GM18502 (cell line): ENCODE data around the gene GLA.

Source experiments
- ATAC-seq: cut with Tn5 transposase; IDR thresholded peaks from one replicate; pipeline ENCODE4 v1.9.1; 2021; ENCODE audit warnings: mild to moderate bottlenecking; ENCODE audit not compliant: unreplicated experiment, poor library complexity

Gene GLA

DNA sequence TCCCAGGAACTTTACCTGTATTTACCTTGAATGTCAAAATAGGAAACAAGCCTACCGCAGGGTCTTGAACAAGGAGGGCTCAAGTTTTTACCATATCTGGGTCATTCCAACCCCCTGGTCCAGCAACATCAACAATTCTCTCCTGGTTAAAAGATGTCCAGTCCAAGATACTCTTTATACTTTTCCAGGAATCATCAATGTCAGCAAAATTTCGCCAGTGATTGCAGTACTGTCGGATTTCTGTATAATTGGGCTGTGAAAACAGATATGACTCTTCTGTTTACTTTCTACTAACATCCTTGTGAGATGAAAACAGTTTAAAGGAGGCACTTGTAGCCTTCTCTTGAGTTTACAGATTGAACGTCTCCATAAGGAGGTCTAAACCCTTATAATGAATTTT lies 9.0 kb downstream of the GLA start:
- ATAC-seq, result no peak

DNA sequence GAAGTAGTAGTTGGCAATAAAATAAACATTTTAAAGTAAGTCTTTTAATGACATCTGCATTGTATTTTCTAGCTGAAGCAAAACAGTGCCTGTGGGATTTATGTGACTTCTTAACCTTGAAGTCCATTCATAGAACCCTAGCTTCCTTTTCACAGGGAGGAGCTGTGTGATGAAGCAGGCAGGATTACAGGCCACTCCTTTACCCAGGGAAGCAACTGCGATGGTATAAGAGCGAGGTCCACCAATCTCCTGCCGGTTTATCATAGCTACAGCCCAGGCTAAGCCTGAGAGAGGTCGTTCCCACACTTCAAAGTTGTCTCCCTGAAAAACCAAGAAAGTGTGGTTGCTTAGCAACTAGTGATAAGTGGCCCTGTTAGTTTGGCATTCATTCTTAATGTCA lies 9.9 kb downstream of the GLA start:
- no peak for ATAC-seq

DNA sequence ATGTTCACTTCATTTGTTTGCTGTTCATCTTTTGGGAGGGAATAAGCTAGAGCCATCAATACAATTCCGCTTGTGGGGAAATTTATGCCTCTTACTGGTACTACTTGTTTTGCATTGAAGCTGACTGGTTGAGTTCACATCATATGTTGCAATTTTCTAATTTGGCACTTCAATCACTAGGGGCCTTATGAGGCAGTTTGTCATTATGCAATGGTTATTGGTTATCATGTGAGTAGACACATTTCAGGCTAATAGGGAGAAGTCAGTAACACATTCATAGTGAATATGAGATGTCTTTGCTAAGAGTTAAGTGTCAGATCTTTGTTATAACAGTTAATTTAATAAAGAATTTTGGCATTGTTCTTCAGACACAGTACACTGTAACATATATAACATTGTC lies 11.9 kb downstream of the GLA start:
- ATAC-seq, result no peak

DNA sequence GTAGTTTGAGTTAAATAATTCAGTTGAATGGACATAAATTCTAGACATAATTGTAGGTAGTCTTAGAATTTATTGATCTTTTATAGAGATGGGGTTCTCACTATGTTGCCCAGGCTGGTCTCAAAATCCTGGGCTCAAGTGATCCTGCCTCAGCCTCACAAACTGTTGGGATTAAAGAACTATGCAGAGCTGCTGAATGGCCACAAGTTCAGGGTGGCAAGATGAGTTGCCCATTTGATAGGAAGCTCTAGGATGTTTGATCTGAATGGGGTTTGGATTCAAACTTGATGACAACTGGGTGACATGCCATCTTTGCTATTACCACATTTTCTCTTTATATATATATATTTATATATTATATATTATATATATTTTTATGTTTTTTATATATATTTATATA lies 13.4 kb downstream of the GLA start:
- ATAC-seq, result no peak

DNA sequence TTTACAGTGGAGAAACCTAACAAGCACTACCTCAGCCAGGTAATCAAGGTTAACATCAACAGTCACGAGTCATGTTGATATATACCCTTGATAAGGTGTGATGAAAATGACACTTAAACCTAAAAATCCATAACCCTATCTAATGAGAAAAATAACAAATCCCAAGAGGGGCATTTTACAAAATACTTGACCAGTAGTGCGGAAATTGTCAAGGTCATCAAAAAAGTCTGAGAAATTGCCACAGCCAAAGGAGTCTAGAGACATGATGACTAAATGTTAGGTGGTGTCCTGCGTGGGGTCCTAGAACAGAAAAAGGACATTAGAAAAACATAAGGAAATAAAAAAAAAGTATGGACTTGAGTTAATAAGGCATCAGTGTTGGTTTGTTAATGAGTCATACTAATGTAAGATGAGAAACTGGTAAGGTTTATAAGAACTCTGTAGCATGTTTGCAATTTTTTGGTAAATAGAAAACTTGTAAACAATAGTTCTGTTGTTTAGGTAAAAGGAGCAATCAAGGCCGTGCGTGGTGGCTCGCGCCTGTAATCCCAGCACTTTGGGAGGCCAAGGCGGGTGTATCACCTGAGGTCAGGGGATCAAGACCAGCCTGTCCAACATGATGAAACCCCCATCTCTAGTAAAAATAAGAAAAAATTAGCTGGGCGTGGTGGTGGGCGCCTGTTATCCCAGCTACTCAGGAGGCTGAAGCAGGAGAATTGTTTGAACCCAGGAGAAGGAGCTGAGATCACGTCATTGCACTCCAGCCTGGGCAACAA lies 14.0 kb downstream of the GLA start:
- ATAC-seq, result no peak

DNA sequence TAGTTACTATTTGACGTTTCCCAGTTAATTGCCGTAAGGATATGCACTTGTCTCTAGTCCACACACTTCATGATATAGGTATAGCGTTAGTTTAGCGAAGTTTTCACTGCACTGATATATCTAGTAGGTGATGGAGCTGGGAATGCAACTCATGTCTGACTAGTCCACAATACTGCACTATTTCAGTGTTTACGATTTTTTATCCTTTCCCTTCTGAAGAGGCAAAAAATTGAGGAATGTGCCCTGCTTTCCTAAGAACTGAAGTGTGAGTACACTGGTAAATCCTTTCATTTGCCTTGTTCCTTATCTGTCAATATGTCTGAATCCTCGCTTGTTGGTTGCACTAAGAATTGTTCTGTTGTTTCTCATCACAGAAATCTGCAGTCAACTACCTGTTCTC lies 15.9 kb downstream of the GLA start:
- no peak for ATAC-seq

DNA sequence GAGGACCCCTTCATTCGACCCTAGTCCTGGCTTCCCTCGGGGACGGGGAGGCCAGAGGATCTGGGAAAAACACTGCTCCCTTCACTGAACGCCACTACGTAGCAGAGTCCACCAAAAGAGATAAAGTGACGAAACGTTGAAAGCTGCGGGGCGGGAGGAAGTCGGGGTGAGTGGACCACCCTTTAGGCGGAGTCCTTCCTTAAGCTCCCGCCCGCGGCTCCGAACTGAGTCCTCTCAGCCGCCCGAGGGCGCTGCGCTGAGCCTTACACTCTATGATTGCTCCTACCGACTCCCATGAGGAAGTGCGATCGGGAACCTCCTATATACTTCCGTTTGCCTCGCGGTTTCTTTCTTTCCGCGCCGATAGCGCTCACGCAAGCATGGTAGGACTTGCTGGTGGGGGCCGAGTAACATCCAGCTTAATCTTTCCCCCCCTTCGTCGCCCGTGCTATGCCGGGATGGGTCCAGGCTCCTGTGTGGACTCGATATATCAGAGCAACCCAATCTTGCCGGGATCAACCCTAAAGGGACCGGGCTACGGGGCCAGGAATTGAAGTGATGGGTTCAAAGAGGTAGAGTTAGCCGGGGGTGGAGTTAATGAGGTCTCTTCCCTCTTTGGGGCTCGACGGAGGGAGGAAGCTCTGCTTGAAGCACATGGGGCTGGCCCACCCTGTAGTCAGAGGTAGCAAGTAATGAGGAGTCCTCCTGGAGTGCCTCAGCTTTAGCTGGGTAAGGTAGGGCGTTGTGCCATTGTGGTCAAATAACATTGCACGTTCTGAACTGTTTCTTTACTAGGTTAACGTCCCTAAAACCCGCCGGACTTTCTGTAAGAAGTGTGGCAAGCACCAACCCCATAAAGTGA lies 16.8 kb downstream of the GLA start, which contains the start of gene RPL36A:
RPL36A (plus strand) TSS at position 348 of the 862 bp plus-strand sequence; CDS start at position 381, 33 bp downstream.
- peak; percentile 80 for ATAC-seq

DNA sequence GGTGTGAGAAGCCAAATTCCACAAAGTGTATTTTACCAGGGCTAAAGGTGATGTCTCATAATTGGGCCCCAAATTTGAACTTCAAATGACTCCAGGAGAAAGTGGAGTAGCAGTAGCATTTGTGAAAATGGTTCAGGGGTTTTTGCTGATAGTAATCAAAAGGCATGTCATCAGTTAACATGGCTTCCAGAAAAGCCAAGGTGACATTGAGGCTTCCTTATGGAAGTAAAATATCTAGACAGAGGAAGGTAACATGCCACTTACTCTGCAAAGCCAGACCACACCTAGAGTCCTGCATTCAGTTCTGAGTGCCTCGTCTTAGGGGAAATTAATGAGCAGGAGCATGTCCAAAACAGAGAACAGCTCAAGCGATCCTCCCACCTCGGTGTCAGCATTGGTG lies 19.1 kb downstream of the GLA start:
- no peak for ATAC-seq

DNA sequence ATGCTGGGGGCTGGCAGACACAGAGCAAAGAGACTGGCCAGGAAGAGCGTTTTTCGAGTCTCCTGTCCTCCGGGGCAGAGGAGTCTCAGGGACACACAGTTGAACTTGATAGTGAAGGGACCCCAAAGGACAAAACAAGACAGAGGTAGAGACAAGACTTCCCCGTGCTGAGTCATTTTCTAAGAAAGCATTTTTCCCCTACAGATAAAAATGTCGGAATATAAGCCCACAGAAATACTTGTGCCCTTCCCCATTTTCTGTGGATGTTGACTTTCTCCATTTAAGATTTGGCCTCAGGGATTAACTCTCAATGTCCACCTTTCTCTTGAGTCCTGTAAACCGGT lies 21.2 kb downstream of the GLA start:
- no peak for ATAC-seq

DNA sequence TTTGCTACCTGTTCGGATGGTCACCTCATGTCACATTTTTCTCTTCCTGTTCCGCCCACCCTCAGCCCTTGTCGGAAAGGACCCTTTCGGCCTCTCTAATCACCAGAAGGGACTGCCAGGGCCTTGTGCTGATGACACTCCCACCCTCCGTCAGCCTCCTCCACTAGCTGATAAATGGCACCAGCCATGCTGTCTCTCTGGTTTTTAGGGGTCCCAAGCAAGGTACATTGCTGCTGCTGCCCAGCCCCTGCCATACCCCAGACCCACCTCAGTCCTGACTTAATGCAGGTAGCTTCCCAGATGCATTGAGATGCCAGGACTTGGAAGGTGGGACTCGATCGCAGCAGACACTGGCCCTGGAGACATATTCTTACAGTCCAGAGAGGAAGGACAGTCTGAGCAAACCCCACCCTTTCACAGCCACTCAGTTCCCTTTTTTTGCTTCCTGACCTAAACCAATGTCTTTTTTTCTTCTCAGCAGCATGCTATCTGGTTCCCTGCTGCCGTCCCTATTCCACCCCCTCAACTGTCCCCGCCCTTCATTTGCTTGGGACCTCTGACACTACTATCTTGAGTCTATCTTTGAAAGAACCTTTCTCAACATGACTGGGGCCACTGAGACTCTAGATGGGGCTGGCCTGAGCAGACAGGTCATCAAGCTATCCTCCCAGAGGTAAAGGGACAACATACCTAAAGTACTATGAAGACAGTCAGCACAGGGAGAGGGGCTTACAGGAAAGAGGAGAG lies 21.8 kb downstream of the GLA start, which contains the start of gene BTK:
BTK (minus strand) TSS at position 397 of the 747 bp plus-strand sequence. CDS start 10,907 bp downstream, outside the sequence.
- ATAC-seq, result peak; percentile 69

DNA sequence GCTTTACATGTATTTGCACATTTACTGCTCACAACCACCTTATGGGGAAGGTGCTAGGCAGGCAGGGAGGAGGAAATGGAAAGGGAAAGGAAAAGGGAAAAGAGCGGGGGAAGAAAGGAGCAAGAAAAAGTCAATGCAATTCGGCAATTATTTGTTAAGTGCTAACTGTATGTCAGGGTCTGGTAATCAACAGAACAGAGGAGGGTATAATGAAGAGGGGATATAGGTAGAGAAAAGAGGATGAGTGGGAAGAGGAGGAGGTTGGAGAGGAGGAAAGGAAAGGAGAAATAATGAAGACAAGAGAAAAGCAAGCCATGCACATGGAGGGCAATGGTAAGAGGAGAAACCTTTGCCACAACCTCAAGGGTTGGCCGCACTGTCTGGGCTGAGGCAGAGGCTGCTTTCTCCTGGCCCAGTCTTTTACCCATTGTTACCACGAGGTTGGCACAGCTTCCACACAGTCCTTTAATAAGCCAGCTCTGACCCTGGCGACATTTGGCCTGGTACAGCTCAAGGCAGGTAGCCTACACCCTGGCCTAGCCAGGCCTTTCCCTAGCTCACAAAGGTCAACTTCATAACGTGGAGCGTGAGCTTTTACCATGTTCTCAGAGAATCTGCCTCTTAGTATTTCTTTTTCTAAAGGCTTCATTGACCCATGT lies 22.6 kb downstream of the GLA start:
- ATAC-seq, result no peak

DNA sequence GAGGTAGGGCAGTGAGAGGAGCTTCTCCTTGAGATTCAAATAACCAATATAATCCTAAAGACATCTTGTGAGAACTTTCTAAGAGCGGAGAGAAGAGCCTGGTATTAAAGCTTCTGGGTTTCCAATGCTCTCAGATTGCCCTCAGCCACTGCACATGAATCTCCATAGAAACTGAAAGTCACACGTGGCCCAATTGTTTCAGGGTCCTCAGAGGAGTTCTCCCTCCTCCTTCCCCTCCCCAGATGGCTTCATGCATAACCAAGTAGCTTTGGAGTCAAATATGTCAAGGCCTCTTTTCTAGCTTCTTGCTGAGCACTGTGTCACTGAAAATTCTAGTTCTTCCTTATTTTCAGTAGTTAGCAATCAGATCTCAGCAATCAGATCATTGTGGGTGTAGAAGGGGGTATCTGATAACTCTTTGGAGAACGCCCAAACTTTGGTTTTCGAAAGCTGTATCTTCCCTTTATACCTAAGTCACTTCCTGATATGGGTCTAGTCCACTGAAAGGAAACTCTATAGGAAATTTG lies 24.0 kb downstream of the GLA start:
- ATAC-seq, result peak; percentile 74

DNA sequence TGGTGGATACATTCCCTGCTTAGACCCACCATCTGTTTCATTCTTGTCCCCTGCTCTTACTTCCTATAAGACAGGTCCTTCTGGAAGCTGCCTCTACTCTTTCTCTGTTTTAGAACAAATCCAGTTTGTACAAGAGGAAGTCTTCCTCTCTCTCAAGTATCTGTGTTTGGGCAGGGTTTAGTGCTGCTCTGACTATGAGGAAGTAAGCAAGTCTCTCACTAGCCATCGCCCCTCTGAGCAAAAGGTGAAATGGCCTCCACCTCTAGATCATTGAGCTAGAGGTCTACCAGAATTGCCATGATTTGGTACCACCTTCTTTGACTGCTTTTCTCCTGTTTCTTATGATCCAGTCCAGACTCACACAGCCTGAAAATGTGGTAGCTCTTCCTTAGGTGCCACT lies 30.2 kb downstream of the GLA start:
- ATAC-seq, result no peak

DNA sequence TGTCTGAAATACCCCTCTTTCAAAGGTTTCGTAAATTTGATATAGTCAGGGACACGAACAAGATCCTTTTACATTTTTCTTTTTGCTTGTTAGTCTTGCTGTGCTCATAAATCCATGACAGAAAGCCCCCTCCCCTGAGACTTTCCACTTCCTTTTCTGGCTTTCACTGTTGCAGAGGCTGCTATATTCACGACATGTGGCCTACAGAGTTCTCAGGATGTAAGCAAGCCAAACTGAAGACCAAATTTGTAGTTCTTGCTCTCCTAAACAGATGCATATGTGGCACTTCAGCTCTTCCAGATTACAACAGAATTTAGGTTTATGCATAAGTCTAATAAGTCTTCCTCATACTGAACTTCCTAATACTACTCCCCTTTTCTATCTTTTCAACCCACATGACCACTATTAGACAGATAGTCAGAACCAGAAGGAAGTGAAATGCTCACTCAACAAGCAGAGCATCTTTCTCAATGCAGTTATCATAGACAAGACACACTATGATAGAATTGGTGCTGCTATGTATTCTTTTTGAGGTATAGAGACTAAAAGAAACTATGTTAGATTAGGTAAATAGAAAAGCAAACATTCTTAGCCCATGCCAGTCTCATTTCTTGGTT lies 36.7 kb downstream of the GLA start:
- peak; percentile 81 for ATAC-seq

DNA sequence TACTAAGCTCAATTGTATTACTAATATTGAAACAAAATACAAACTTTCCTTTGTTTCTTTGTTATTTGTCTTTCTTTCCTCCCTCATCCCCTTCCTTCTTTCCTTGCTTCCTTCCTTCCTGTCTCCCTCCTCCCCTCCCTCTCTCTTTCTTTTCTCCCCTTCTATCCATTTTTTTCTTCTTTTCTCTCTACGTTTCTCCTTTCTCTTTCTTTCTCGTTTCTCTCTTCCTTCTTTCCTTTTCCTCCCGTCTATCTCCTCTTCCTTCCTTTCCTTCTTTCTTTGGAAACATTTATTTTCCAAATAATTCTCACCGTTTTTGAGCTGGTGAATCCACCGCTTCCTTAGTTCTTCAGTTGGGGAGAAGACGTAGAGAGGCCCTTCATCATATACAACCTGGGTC lies 38.0 kb downstream of the GLA start:
- no peak for ATAC-seq

DNA sequence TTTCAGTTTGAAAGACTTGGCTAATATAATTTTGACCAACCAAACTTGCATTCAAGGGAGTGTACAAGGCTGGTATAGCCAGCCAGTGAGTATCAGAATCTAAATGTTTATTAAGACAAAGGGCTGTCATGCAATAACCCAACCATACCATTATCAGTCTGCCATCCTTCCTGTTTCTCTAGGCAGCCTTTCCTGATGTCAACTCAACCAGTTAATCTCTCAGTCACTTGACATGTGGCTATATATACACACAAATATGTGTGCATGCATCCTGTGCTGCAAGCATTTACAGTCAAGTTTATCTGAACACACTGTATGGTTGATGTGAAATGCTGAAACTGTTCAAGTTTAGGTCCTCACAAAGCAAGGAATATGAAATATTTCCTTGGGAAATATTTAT lies 38.9 kb downstream of the GLA start:
- ATAC-seq, result no peak

DNA sequence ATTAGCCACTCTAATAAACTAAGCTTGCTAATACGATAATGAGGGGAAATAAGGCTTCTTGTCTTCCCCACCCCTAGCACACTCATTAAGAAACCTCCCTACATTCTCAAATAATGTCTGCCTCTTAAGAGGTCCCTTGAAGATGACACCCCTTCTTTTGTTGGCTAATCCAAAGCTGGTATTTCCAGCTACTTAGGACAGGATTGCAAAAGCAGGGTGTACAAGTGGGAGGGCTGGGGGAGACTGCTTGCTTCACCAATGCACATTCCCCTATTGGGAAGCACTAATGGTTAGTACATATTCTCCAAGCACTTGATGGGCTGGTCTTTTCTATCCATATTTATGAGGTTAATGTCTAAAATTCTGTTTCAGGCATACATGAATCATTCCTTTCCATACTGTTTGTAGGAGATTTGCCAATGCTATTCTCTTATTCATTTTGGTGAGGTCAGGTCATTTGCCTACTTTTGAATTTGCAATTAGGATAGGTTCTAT lies 42.4 kb downstream of the GLA start:
- no peak for ATAC-seq

DNA sequence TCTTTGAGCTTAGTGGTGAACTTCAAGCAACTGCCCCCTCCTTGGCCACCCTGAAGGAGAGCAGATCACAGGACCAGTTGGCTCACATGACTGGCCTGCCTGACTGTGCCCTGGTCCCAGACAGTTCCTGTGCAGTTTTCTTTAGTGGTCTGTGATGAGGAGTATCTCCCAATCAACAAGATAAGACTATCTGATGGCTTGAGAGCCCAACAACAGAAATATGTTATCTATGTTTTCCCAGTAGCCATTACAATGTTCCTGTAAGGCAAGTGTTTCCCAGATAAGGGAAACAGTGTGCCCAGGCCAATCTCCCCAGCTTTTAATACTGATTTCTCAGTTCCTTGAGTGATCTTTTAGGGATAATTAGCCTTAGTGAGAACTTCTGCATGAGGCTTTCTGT lies 45.0 kb downstream of the GLA start:
- ATAC-seq, result no peak

DNA sequence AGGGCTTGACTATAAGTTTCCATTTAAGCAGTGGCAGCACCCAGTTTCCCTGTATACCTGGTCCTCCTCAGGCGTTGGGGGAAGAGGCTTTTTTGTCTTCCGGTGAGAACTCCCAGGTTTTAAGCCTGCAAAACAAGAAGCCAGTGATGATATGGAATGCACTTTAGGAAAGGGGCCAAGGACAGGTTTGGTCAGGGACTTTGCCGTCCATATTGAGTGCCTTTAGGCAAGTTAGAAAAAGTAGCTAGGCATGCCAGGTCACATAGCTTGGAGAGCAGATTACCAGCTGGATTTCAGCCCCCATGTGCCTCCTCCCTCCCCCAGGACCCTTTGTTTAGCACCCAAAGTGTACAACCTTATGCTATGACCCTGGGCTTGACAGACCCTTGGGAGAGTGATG lies 45.6 kb downstream of the GLA start:
- no peak for ATAC-seq

DNA sequence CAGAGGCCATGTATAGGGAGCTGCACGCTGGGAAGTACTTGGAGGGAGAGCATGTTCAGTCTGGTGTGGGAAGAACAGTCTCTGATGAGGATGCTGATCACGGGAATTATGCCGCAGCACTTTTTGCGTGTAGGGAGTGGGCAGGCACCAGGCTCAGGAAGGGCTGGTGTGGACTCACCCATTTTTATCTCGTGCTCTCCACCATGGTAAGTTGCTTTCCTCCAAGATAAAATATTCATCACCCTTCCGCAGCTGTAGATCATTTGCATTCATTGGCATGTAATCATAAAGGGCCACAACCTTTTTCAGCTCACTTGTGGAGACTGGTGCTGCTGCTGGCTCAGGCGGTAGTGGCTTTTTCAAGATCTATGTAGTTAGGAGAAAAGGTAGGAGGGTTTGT lies 47.3 kb downstream of the GLA start:
- ATAC-seq, result no peak
